GM18870 (cell line): ENCODE results near the gene AKT3.
"Not testable (repeated sequence)": the region's sequence is repeated elsewhere in the genome, so short reads cannot be mapped to it uniquely, and the experiment has no call there.

ENCODE experiments used
- ATAC-seq: cut with Tn5 transposase; IDR thresholded peaks from one replicate; pipeline ENCODE4 v1.9.1; 2021; ENCODE audit warnings: moderate library complexity; ENCODE audit not compliant: unreplicated experiment

AKT3 gene

DNA sequence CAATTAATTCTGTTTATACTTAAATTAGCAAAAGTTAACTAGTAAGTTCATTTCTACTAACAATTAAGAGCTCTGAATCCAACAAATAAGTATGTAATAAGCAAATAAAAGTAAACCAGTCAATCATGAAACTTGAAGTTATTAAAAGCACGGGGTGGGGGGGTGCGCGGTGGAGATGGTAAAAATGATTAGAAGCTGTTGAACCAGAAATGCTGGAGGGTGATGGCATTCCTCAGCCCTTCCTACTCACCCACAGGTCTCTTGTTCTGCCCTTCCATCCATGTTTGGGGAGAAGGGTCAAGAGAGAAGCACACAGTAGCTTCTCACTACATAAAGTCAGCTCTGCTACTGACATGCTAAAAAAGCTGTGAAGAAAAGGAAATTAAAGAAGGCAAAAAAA is 63.5 kb downstream of the AKT3 start:
- no peak for ATAC-seq

DNA sequence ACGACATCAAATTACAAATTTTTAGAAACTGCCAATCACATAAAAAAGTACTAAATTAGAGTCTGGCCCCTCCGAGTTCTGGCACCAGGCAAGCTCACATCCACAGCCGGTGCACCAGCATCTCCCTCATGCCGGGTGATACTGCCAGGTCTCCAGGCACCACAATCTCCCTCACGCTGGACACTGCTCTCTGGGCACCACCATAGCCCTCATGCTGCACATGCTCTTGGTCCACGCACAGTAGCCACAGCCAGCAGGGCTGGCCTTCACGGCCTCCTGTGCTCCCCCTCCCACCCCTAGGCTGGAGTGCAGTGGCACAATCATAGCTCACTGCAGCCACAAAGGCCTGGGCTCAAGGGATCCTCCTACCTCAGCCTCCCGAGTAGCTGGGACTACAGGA is 65.5 kb downstream of the AKT3 start:
- no peak for ATAC-seq

DNA sequence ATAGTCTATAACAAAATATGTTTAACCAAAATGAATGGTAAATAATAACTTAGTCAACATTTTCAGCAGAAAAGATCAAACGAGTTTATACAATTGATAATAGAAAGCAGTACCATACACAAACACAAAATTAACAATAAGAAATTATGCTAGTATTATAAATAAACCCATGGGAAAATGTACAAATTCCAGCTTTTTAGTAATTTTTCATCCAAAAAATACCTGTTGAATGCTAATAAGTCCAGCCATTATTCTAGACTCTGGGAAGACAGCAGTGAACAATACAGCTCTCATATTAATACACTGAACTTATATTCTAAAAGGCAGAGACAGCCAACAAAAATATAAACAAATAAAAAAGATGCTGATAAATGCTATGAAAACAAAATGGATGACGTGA is 66.3 kb downstream of the AKT3 start:
- ATAC-seq, result no peak

DNA sequence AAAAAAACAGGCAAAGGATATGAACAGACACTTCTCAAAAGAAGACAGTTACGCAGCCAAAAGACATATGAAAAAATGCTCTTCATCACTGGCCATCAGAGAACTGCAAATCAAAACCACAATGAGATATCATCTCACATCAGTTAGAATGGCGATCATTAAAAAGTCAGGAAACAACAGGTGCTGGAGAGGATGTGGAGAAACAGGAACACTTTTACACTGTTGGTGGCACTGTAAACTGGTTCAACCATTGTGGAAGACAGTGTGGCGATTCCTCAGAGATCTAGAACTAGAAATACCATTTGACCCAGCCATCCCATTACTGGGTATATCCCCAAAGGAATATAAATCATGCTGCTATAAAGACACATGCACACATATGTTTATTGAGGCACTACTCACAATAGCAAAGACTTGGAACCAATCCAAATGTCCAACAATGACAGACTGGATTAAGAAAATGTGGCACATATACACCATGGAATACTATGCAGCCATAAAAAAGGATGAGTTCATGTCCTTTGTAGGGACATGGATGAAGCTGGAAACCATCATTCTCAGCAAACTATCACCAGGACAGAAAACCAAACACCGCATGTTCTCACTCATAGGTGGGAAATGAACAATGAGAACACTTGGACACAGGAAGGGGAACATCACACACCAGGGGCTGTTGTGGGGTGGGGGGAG is 77.5 kb downstream of the AKT3 start:
- not testable (repeated sequence) for ATAC-seq

DNA sequence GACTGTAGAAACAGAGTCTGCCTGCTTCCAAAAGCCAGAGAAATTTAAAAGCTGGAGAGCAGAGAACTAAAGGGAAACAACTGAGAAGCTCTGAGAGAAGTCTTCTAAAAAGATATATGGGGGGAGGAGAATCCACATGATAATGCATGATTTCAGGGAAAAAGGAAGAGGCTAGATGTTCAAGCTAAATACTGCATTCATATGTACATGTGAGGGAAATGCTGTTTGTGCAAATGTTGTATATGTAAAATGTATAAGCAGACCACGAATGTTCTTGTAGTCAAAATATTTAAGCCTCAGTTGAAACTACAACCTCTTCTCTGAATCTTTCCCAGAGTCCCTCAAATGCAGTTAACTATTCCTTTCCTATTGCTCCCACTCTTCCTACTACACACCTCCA is 79.2 kb downstream of the AKT3 start:
- ATAC-seq, result no peak

DNA sequence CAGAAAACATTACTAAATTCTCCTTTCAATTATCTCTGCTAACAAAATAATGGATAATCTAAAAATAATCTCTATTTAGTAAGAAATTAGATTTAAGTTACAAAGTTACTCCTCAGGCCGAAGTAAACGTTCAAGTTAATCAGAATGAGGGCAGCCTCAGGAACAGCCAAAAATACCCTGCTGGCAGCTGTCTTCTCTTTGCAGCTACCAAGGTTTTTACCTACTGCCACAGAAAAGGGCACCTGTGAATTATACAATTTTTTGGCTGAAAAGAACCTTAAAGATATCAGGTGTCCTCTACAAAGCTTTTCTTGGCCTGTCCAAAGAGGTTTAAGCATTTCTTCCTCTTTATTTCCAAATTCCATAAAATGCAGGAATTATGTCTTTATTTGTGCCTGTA is 84.4 kb downstream of the AKT3 start:
- no peak for ATAC-seq

DNA sequence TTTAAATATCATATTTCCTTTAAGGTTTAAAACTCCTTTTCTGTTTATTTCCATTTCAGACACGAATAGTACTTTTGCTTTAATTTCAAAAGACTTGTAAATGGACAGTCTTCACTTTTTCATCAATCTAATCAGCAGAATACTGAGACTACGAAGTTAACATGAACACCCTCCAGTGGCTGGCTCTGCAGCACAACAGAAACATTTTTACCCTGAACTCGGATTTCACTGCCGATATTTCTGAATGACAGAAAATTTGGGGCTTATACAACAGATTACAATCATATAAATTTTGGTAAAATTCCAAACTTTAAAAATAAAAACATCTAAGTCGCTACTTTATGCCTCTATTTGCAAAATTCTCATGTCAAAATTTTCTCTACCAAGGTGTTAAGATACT is 86.2 kb downstream of the AKT3 start:
- ATAC-seq, result no peak

DNA sequence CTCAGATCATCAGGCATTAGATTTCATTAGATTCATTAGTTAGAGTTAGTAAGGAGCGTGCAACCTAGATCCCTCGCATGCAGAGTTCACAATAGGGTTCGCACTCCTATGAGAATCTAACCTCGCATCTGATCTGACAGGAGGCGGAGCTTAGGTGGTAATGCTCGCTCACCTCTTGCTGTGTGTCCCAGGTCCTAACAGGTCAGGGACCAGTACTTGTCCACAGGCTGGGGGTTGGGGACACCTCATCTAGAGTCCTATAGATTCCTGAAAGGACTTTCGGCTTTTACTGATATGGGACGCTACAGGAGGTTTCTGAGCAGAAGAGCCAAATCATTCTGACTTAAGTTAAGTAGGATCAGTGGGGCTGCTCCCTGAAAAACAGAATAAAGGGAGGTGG is 91.4 kb downstream of the AKT3 start:
- ATAC-seq, result no peak

DNA sequence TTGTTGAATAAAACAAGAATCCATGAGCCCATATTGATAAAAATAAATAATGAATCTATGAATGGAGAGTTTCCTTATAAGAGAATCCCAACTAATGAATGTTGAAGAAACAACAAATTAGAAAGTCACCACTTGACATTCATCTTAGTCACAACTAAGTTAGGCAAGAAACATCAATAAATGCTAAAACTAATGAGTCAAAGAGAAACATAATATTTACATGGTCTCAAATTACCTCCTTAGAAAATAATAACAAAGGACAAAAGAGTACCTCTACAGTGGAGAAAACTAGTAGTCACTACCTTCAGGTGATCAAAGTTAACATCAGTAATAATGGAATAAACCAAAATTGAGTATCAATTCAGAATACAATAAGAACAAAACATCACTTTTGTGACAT is 93.5 kb downstream of the AKT3 start:
- ATAC-seq, result no peak

DNA sequence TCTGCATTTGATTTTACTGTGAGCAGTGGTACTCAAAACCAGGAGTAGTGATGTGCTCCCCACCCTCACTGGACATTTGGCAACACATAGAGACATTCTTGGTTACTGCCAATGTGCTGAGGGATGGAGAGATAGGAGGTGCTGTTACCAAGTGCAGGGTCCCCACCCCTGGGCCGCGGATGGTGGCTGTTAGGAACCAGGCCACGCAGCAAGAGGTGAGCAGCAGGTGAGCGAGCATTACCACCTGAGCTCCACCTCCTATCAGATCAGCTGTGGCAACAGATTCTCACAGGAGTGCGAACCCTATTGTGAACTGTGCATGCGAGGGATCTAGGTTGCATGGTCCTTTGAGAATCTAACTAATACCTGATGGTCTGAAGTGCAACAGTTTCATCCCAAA is 95.7 kb downstream of the AKT3 start:
- ATAC-seq, result no peak

DNA sequence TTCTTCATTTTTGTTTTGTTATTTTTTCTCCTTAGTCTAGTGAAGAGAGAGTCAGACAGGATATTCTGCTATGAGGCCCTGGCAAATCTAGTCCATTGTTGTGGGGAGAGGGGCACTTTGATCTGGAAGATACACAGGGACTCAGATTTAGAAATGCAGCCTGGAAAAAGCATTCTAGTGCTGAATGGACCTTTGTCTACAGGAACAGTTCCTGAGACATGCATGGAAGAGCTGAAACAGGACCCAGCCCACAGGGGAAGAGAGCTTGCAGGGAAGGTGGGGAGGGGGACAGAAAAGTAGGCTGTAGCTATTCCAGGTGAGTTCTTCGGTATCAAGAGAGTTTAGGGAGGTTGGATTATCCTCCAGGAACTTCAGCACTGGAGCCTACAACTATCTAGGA is 98.5 kb downstream of the AKT3 start:
- ATAC-seq, result no peak

DNA sequence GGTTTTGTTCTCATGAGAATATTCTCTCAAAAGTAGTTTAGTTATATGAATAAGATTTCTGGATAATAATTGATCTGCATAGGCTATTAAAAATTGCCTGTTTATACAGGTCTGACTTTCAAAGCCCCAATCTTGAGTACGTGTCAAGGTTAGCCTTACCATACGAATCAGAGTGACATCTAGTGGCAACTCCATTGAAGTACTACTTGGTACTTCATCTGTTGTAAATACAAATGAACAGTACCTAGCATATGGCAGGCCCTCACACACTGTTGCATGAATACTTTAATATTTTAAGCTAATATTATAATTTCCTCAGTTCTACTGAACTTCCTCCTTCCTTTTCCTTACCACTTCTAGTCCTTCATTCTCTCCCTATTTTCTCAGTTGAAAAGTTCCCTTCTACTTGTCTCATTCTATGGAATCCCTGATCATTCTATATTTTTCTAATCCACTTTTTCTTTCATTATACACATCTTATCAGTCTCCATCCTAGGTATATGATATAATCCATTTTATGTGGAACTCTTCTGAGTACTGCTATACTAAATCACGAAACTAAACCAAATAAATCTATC is 101.2 kb downstream of the AKT3 start:
- peak; percentile 96 for ATAC-seq

DNA sequence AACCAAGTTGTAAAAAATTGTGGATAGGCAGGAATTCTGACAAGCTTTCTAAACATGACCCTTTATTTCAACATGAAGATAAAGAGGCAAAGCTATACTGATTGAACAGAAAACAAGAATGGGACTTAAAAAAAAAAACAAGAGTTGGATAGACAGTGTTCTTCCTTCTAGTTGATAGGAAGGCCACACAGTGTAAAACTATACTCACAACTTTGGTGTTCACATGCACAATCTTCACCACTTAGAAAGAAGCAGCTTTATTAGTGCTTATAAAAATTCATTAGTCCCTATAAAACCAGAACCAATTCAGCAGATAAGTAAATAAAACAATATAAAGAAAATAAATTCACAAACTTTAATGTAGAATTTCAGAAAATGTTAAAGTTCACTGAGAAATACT is 101.8 kb downstream of the AKT3 start:
- ATAC-seq, result no peak

DNA sequence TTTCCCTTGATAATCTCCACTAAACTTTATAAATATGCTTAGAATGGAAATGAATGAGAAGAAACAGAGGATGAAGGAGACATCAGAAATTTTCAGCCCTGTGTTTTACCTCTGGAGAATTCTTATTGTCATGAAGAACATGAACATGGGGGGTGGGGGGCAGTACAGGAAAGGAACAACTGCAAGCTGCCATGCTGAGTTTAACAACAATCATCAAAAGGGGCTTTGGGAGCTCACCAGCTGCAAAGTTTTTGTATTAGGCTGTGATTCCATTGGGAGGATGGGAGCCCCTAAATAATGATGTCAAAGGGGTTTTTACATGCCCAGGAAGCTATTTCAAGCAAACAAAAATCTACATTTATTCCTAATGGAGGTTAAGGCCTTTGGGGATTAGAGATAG is 103.3 kb downstream of the AKT3 start:
- ATAC-seq, result no peak

DNA sequence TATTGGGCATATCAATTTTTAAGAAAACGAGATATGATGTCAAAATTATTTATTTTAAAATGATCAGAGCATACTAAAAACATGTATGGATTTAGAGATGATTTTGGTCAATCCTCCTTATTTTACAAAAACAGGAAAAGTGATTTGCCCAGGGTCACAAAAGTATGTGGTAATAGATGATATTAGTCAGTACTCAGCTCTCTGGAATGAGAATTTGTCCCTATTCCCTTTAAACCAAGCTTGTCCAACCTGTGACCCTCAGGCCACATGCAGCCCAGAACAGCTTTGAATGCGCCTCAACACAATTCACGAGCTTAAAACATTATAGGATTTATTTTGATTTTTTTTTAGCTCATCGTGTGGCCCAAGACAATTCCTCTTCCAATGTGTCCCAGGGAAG is 104.7 kb downstream of the AKT3 start:
- ATAC-seq, result no peak

DNA sequence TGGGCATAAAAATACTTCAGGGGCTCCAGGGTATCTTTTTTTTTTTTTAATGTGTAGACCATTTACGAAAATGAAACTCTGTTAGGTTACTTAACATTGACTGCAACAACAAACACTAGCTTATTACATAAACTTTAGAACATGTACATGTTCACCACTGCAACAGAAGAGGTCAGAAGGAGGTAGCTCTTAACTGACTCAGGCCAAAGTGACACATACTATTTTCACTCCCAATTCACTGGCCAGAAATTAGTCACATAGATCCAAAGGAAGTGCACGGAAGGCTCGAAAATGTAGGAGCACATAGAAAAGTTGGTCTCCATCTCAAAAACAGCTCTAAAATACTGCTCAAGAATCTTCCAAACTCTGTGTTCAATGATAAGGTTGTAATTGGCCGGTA is 107.2 kb downstream of the AKT3 start:
- no peak for ATAC-seq

DNA sequence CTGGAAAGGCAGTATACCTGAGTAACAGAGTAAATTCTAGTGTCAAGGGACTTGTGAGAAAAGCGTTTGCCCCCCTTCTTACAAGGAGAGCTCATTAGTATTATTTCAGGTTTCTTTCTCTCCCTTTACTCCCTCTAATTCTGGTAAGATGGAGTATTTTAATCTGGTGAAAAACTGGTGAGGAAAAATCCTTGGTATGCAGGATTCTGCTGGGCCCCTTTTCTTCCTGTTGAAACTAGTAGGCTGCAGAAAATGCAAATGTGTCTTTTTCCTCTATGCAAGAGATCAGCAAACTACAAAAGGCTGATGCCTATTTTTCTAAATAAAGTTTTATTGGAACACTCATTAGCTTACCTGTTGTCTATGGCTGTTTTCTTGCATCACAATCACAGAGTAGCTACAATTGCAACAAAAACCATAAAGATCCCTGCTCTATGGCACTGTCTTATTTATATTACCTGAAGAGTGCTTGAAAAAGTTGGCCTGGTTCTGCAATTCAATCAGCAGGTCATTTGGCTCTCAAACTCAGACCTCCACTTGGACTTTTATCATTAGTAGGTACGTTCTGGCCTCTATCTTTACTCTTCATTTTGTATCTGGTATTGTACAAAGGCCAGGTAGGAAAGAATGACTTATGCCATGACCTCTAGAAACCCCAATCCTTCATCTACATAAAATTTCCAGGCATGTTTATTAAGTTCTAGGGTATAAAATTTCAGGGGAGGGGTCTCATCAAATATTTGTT is 109.6 kb downstream of the AKT3 start:
- no peak for ATAC-seq

DNA sequence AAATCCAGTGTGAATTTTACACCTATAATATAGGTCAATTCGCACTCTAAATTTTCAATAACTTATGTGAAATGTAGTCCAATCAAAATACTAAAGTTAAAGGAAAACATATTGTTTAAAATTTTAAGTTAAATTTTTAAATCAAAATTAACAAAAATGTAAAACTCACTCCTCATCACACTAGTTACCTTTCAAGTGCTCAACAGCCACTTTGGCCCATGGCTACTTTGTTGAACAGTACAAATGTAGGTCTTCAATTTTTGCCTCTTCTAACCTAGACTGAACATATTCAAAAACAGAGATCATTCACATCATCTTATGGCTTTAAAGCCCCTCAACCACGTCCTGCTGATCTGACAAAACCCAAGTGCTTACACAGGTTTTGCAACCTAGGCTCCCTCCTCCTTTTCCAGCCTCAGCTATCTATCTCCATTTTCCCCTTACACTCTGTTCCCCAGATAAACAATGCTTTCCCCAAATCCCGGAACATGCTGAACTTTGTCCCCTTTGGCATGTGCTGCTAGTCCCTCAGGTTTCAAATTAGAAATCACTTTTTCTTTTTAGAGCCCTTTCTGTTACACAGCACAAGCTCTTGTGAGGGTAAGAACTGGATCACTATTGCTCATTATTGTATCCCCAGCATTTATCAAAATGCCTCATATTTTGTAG is 110.6 kb downstream of the AKT3 start:
- no peak for ATAC-seq

DNA sequence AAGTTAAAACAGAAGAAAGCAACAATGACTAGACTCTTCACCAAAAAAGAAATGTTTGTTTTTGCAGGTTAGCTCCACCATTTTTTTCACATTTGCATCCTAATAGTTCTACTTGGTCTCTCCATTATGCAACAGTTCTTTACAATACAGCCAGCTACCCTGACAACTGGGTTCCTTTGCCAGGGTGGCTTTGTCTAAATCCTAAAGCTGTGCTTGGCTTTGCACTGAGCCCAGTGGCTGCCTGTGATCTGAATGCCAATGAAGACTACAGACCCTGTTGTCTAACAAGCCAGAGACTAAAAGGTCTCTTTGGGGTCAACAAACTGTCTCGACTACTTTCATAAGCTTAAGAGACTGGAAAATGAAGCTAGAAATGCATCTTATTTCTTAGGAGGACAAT is 112.0 kb downstream of the AKT3 start:
- ATAC-seq, result no peak

DNA sequence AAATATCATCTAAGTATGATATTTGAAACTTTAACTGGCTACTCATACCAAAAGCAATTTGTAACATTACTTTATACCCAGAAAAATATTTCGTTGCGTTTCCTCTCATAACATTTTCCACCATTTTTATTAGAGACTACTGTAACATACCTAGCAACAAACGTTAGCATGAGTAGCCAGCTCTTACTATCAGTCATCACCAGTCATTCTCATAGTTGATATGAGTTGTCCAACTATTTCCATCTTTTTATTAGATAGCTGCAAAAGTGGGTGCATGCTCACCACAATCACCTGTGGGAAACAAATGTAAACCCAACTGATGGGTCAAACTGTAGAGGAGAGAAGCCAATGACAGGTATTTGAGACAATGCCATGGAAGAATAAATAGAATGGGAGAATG is 114.6 kb downstream of the AKT3 start:
- ATAC-seq, result peak; percentile 75

DNA sequence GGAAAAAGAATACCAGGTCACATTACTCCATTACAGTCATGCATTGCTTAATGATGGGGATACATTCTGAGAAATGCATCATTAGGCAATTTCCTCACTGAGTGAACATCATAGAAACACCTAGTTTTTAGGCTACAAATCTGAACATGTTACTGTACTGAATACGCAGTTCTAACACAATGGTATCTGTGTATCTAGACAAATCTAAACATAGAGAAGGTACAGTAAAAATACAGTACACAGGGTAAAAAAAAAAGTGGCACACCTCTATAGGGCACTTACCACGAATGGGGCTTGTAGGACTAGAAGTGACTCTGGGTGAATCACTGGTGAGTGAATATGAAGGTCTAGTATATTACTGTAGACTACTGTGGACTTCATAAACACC is 115.7 kb downstream of the AKT3 start:
- ATAC-seq, result no peak
